ENCODE data around the gene PTPRJ.
"Not testable (repeated sequence)": the region's sequence is repeated elsewhere in the genome, so short reads cannot be mapped to it uniquely, and the experiment has no call there.

PTPRJ gene

DNA sequence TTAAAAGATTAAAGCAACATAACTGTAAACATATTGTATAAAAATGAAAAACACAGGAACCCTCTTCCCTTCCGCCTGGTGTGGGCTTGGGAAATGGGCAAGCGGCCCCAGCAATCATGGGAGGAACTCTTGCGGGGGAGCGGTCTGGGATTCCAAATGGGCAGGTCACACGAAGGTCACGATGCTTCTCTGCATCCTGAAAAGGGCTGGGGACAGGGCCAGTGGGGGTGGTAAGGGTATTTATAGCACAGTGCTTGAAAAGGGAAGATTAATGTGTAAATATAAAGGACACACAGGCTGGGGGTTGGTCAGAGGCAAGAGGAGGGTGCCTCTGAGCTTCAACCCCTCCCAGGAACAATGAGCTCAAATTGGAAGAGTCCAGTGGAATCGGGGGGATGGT is 189.4 kb downstream of the PTPRJ start:
- no peak for DNase-seq

DNA sequence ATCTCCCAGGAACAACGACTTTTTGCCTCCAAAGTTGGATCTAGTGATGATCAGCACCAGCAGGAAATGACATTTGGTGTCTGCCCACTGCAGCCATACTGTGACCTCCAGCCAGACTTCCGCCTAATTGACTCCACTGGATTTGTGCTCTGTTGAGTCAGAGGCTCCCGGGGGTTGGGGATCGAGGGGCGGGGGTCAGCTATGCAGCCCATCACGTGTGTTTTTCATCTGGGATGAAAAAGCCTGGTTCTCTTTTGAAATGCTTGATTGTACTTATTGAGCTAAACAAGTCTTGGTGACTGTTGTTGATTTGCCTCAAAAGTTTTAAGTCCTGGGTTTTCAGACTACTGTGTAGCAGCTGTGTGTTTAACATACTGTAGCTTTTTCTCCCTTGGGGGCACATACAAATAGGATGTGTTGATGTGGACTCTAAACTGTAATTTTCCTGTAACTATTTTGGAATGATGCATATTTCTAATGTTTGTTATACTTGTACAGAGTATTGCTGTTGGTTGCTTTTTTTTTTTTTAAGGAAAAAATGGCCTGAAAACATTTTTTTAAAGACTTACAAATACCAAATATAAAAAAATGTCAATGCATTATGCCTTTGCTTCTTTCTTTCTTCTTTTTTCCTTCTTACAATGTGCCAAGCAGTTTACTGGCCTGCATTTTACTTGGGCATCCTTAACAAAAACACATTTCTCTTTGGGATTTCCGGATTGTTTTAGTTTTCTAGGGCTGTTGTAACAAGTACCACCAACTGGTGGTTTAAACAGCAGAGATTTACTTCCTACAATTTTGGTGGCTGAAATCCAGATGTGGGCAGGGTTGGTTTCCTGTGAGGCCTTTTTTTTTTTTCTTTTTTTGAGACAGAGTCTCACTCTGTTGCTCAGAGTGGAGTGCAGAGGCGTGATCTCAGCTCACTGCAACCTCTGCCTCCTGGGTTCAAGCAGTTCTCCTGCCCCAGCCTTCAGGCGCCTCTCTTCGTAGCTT is 190.2 kb downstream of the PTPRJ start:
- DNase-seq, result no peak

DNA sequence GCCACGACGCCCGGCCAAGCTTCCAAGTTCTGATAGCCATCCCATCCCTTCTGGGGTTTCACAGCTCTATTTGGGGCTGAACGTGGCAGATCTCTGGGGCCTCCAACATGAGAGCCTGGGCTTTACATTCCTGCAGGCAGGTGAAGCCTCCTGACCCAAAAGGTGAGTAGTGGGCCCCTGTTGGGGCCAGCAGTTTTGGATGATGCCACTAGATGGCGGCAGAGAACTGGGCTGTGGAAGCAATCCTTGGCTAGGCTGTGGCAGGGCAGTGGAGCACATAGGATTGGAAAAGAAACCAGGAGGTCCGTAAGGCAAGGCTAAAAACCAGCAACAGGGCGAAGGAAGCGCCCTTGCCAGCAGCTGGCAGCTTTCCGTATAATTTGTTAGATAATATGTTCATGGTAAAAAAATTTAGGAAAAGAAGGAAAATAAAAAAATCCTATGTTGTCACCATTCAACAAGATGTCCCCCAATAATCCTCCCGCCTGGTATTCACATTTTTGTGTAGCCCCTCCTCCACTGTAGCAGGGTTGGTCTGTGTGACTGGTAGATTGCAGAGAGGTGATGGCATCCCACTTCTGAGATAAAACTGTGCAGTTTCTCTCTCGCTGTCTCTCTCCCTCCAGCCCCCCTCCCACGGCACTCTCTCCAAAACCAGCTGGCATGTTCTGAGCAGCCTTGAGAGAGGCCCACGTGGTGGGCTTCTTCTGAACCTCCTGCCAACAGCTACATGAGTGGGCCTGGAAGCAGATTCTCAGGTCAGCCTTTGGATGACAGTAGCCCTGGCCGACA is 192.7 kb downstream of the PTPRJ start:
- no peak for DNase-seq

DNA sequence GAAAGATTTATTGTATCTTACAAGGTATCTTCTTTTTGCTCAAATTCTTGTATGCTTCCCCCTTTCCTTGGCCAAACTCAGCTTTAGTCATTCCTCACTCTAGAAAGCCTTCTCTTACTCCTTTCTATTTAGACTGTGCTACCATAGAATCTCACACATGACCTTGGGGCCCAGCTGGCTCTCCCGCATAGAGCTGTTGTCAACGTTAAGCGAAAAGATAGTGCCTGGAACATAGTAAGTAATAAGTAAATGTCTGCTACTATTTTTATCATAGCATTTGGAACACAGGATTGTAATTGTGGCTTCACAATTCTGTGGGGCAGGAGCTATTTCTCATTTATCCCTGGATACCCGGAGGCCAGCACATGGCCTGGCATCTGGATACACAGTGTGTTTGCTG is 197.3 kb downstream of the PTPRJ start:
- no peak for DNase-seq

DNA sequence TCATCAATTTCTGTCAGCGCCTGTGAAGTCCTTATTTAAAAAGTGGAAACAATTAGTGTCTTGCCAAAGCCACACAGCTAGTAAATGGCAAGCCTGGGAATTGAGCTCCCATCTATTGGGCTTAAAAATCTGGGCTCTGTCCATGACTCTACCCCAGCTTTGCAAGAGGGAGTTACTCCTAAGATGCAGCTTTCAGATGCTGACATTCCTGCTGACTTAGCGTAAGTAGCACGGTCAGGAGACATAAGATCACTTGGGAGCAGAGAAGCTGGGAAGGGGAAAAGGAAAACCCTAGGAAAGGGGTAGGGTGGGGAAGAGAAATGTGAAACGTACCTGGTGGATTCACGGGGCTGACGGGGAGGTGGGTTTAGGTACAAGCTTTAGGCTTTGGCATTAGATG is 200.3 kb downstream of the PTPRJ start:
- no peak for DNase-seq

DNA sequence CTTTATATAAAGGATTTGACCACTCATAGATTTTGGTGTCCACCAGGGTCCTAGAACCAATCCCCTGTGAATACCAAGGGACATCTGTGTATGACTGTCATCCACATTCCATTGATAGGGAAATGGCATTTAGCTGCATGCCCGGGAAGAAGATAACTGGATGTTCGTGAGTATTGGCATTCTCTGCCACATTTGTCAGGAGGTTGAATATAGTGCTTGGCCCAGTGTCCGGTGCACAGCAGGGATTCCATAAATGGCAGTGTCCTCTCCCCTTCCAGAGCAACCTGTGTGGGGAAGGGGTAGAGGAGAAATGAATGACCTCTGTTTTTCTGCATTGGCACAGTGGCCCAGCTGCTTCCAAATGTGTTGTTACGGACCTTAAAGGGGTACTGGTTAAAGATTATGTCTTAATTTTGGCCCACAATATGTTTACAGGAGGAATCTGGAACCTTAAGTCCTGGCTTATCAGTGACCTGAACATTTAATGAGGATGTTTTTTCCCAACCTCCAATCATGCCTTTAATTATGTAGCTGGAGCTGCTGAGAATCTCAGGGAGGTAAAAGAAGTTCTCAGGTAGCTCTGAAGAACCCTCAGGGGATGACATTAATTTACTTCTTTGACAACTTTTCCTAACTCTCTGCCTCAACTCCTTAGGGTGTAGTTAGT is 202.6 kb downstream of the PTPRJ start:
- DNase-seq, result no peak

DNA sequence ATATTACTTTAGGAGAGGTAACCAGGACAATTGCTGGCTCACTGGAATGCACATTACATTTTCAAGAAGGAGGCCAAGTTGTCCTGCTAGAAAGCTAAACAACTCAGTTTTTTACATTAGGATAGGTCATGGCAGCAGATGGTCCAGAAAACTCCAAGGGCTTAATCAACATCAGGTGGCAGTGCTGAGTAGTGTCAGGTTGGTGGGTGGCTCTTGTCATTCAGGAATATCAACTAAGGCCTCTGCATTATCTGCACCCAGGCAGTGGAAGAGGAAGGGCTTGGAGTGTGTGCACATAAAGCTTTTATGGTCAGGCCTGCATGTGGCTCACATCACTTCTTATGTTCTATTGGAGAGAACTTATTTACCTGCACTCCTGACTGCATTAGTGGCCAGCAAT is 204.1 kb downstream of the PTPRJ start:
- DNase-seq, result no peak

DNA sequence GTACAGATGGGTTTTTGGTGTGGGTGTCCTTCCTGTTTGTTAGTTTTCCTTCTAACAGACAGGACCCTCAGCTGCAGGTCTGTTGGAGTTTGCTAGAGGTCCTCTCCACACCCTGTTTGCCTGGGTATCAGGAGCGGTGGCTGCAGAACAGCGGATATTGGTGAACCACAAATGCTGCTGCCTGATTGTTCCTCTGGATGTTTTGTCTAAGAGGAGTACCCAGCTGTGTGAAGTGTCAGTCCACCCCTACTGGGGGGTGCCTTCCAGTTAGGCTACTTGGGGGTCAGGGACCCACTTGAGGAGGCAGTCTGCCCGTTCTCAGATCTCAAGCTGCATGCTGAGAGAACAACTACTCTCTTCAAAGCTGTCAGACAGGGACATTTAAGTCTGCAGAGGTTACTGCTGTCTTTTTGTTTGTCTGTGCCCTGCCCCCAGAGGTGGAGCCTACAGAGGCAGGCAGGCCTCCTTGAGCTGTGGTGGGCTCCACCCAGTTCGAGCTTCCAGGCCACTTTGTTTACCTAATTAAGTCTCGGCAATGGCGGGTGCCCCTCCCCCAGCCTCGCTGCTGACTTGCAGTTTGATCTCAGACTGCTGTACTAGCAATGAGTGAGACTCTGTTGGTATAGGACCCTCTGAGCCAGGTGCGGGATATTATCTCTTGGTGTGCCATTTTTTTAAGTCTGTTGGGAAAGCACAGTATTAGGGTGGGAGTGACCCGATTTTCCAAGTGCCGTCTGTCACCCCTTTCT is 210.7 kb downstream of the PTPRJ start:
- not testable (repeated sequence) for DNase-seq

DNA sequence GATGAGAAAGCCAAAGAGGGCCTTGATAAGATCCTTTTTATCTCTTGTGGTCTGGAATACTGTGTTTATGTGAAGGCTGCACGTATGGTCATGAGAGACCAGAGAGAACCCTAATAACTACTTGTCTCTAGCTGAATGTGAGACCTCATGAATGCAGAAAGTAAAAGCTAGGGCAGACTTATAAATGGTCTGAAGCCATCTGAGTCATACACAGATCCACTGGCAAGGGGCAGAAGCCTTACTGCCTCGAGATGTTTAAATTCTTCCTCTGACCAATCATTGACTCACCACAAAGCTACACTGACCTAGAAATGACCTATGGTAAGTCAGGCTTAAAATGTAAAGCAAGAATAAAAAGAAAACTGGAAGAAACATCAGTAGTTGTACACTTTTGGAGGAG is 213.5 kb downstream of the PTPRJ start:
- no peak for DNase-seq

DNA sequence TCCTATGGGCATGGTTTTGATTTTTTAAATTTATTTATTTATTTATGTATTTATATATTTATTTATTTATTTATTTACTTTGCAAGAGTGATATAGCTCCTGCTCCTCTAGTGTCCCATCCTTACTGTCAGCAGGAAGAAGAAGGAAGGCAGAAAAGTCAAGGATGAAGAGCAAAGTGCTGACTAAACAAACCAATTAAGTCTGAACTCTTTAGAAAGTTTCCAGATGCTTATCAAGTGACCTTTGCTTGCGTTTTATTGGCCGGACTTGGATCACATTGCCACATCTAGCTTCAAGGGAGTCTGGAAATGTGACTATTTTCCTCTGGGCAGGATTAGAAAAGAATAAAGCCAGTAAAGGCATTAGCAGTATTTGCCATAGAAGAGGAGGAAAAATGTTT is 227.5 kb downstream of the PTPRJ start:
- DNase-seq, result no peak

DNA sequence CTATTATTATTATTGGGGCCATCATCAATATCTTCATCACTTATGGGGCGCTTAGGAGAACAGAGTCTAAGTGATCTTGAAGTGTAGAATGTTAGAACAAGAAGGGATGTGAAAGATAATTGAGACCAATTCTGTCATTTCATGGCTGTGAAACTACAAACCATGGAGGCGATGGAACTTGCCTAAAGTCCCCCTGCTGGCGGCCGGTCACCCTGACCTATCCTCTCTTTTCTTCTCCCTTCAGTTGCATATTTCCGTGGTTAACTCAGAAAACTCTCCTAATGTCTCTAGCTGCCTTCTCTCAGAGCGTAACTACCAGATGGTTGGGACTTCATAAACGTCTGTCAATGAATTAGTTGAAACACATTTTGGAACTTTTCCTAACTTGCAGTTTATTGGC is 229.7 kb downstream of the PTPRJ start:
- DNase-seq, result no peak

DNA sequence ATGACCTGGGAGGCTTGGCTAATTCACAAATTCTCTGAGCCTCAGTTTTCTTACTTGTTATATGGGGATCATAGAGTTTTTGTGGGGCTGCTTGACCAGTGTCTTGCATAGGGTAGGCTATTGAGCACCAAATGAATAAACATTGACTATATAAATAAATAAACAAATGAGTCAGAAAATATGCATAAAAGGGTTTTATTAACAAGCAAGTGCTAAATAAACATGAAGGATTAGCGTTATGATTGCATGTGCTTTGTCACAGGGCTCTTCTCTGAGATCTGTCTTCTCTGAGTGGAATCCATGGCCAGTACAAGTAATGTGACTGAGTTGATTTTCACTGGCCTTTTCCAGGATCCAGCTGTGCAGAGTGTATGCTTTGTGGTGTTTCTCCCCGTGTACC is 236.2 kb downstream of the PTPRJ start, which contains the start of gene OR4B1:
Gene OR4B1, plus strand, starts transcription at position 301 of the 400 bp plus-strand sequence. Its CDS starts 0 bp downstream, at position 301.
- no peak for DNase-seq

Measured in activated gamma-delta T cell (primary cell).